ENCODE data around the gene CERS3. TPM values are rescaled to one million over a fixed set of nuclear protein-coding genes. Genes with fewer than 3 reads are reported as not detected.

The CERS3 gene
- total and polyA plus RNA-seq, 7 experiments from 2014 or later = 0.27 to 5.5 (median 3.2) TPM

- no peaks in the 10 kb centered on the region for H3K27me3 ChIP-seq (ENCODE audit: control insufficient read depth in 2 of 2, insufficient read depth in 2 of 2, low read length in 2 of 2)
- DNase-seq = no peak
- no peak for ATAC-seq
- H3K4me3 ChIP-seq (ENCODE audit: low read length) = no peak overlapping the region
- Mint-ChIP-seq H3K9me3 (peaks cover 0 to 32% (median 18%) of the 10 kb centered on the region in 11 donors), H3K4me1 (peaks cover 0 to 16% (median 6%) of the 10 kb centered on the region in 7 donors), H3K4me3 (peak overlapping the region; percentile 33 to 77 (median 64)), H3K27me3 (peaks cover 41 to 57% (median 49%) of the 10 kb centered on the region in 5 donors), H3K27ac (no peak overlapping the region), H3K36me3 (peaks cover 0 to 9% (median 0%) of the 10 kb centered on the region in 5 donors)
- intact Hi-C loops (cut with micrococcal nuclease) = no loop called here
- H3K9me3 ChIP-seq (ENCODE audit: control insufficient read depth in 2 of 3, low read length in 3 of 3) = no peaks in the 10 kb centered on the region
- ChIA-PET CTCF (no interaction called here), POLR2A (no interaction called here)
- H3K4me1 ChIP-seq (ENCODE audit: control insufficient read depth in 2 of 2, insufficient read depth in 2 of 2, low read length in 2 of 2) = no peaks in the 10 kb centered on the region
- no peak overlapping the region for H3K27ac ChIP-seq (ENCODE audit: low read depth, low read length)
- no peaks in the 10 kb centered on the region for H3K36me3 ChIP-seq (ENCODE audit: control insufficient read depth in 2 of 3, insufficient read depth in 3 of 3, low read length in 3 of 3)
Measured at GRCh38 chr15:100373942-100374341, 154.8 kb downstream of the CERS3 start.

GRCh38 chr15:100373120-100373896 is 155.4 kb downstream of the CERS3 start:
- Histone ChIP-seq H3K27me3 (ENCODE audit: control insufficient read depth in 2 of 2, insufficient read depth in 2 of 2, low read length in 2 of 2) (no peaks in the 10 kb centered on the region), H3K36me3 (ENCODE audit: control insufficient read depth in 2 of 3, insufficient read depth in 3 of 3, low read length in 3 of 3) (no peaks in the 10 kb centered on the region), H3K4me3 (ENCODE audit: low read length) (no peak overlapping the region), H3K4me1 (ENCODE audit: control insufficient read depth in 2 of 2, insufficient read depth in 2 of 2, low read length in 2 of 2) (no peaks in the 10 kb centered on the region), H3K27ac (ENCODE audit: low read depth, low read length) (no peak overlapping the region), H3K9me3 (ENCODE audit: control insufficient read depth in 2 of 3, low read length in 3 of 3) (no peaks in the 10 kb centered on the region)
- Mint-ChIP-seq H3K4me3 (peak overlapping the region in 9 of 10 donors; percentile 18 to 79 (median 66)), H3K27me3 (peaks cover 43 to 58% (median 50%) of the 10 kb centered on the region in 5 donors), H3K4me1 (peaks cover 0 to 16% (median 6%) of the 10 kb centered on the region in 7 donors), H3K27ac (no peak overlapping the region), H3K9me3 (peaks cover 0 to 32% (median 18%) of the 10 kb centered on the region in 11 donors), H3K36me3 (peaks cover 0 to 9% (median 0%) of the 10 kb centered on the region in 5 donors)
- no peak for DNase-seq
- no peak for ATAC-seq
- intact Hi-C loops (cut with micrococcal nuclease) = no loop called here
- ChIA-PET POLR2A (no interaction called here), CTCF (no interaction called here)

GRCh38 chr15:100372739-100373119 is 156.0 kb downstream of the CERS3 start:
- Mint-ChIP-seq H3K9me3 (peaks cover 0 to 32% (median 18%) of the 10 kb centered on the region in 11 donors), H3K4me3 (peak overlapping the region in 9 of 10 donors; percentile 18 to 79 (median 66)), H3K4me1 (peaks cover 0 to 16% (median 6%) of the 10 kb centered on the region in 7 donors), H3K27ac (no peak overlapping the region), H3K27me3 (peaks cover 46 to 62% (median 50%) of the 10 kb centered on the region in 5 donors), H3K36me3 (peaks cover 0 to 9% (median 0%) of the 10 kb centered on the region in 5 donors)
- intact Hi-C loops (cut with micrococcal nuclease) = no loop called here
- H3K9me3 ChIP-seq (ENCODE audit: control insufficient read depth in 2 of 3, low read length in 3 of 3) = no peaks in the 10 kb centered on the region
- ChIA-PET POLR2A (no interaction called here), CTCF (no interaction called here)
- no peaks in the 10 kb centered on the region for H3K36me3 ChIP-seq (ENCODE audit: control insufficient read depth in 2 of 3, insufficient read depth in 3 of 3, low read length in 3 of 3)
- no peak for DNase-seq
- no peak overlapping the region for H3K27ac ChIP-seq (ENCODE audit: low read depth, low read length)
- H3K27me3 ChIP-seq (ENCODE audit: control insufficient read depth in 2 of 2, insufficient read depth in 2 of 2, low read length in 2 of 2) = no peaks in the 10 kb centered on the region
- ATAC-seq = no peak
- H3K4me1 ChIP-seq (ENCODE audit: control insufficient read depth in 2 of 2, insufficient read depth in 2 of 2, low read length in 2 of 2) = no peaks in the 10 kb centered on the region
- no peak overlapping the region for H3K4me3 ChIP-seq (ENCODE audit: low read length)

- Mint-ChIP-seq H3K4me1 (peaks cover 3 to 7% (median 4%) of the 10 kb centered on the region in 7 donors), H3K36me3 (peaks cover 0 to 5% (median 3%) of the 10 kb centered on the region in 5 donors), H3K4me3 (no peak overlapping the region), H3K27me3 (peaks cover 14 to 65% (median 38%) of the 10 kb centered on the region in 5 donors), H3K27ac (no peak overlapping the region), H3K9me3 (peaks cover 0 to 6% (median 3%) of the 10 kb centered on the region in 11 donors)
- Histone ChIP-seq H3K9me3 (ENCODE audit: control insufficient read depth in 2 of 3, low read length in 3 of 3) (no peaks in the 10 kb centered on the region), H3K4me3 (ENCODE audit: low read length) (no peak overlapping the region), H3K4me1 (ENCODE audit: control insufficient read depth in 2 of 2, insufficient read depth in 2 of 2, low read length in 2 of 2) (peaks cover 0 to 3% of the 10 kb centered on the region in 2 donors), H3K27me3 (ENCODE audit: control insufficient read depth in 2 of 2, insufficient read depth in 2 of 2, low read length in 2 of 2) (peaks cover 4% of the 10 kb centered on the region in 2 donors), H3K36me3 (ENCODE audit: control insufficient read depth in 2 of 3, insufficient read depth in 3 of 3, low read length in 3 of 3) (no peaks in the 10 kb centered on the region), H3K27ac (ENCODE audit: low read depth, low read length) (no peak overlapping the region)
- intact Hi-C loops (cut with micrococcal nuclease) = no loop called here
- ChIA-PET CTCF (no interaction called here), POLR2A (no interaction called here)
- ATAC-seq (no peak), DNase-seq (no peak)
Measured at GRCh38 chr15:100355342-100355741, 173.4 kb downstream of the CERS3 start.

GRCh38 chr15:100353449-100353848 is 175.3 kb downstream of the CERS3 start:
- peaks cover 7 to 16% (median 12%) of the 10 kb centered on the region in 7 donors for H3K4me1 Mint-ChIP-seq
- DNase-seq (no peak), ATAC-seq (no peak)
- no peaks in the 10 kb centered on the region for H3K9me3 ChIP-seq (ENCODE audit: control insufficient read depth in 2 of 3, low read length in 3 of 3)
- peaks cover 6 to 48% (median 30%) of the 10 kb centered on the region in 5 donors for H3K27me3 Mint-ChIP-seq
- H3K27me3 ChIP-seq (ENCODE audit: control insufficient read depth in 2 of 2, insufficient read depth in 2 of 2, low read length in 2 of 2) = peaks cover 4% of the 10 kb centered on the region in 2 donors
- CTCF ChIA-PET = no interaction called here
- no peak overlapping the region for H3K27ac Mint-ChIP-seq
- peaks cover 0 to 6% (median 0%) of the 10 kb centered on the region in 11 donors for H3K9me3 Mint-ChIP-seq
- peaks cover 0 to 12% of the 10 kb centered on the region in 2 donors for H3K4me1 ChIP-seq (ENCODE audit: control insufficient read depth in 2 of 2, insufficient read depth in 2 of 2, low read length in 2 of 2)
- intact Hi-C loops (cut with micrococcal nuclease) = no loop called here
- peaks cover 0 to 4% (median 0%) of the 10 kb centered on the region in 3 experiments for H3K36me3 ChIP-seq (ENCODE audit: control insufficient read depth in 2 of 3, insufficient read depth in 3 of 3, low read length in 3 of 3)
- POLR2A ChIA-PET = no interaction called here
- H3K4me3 Mint-ChIP-seq = no peak overlapping the region
- no peak overlapping the region for H3K27ac ChIP-seq (ENCODE audit: low read depth, low read length)
- H3K36me3 Mint-ChIP-seq = peaks cover 0 to 2% (median 2%) of the 10 kb centered on the region in 5 donors
- H3K4me3 ChIP-seq (ENCODE audit: low read length) = no peak overlapping the region

- H3K36me3 Mint-ChIP-seq = no peaks in the 10 kb centered on the region
- H3K9me3 Mint-ChIP-seq = peaks cover 0 to 2% (median 0%) of the 10 kb centered on the region in 11 donors
- H3K27ac Mint-ChIP-seq = peak overlapping the region; percentile 77 to 95 (median 90)
- H3K27me3 Mint-ChIP-seq = peaks cover 2 to 32% (median 20%) of the 10 kb centered on the region in 5 donors
- H3K36me3 ChIP-seq (ENCODE audit: control insufficient read depth in 2 of 3, insufficient read depth in 3 of 3, low read length in 3 of 3) = peaks cover 0 to 4% (median 0%) of the 10 kb centered on the region in 3 experiments
- peaks cover 0 to 4% of the 10 kb centered on the region in 2 donors for H3K27me3 ChIP-seq (ENCODE audit: control insufficient read depth in 2 of 2, insufficient read depth in 2 of 2, low read length in 2 of 2)
- H3K9me3 ChIP-seq (ENCODE audit: control insufficient read depth in 2 of 3, low read length in 3 of 3) = no peaks in the 10 kb centered on the region
- ChIA-PET POLR2A (interaction anchor here (0.9 to 3.8 kb wide), 10 partner anchors 10 to 422 kb away, joined by 3 to 16 read pairs (median 4); partner anchors contain the start of genes ASB7 and LINS1), CTCF (interaction anchor here (0.6 to 7.2 kb wide), 31 partner anchors 9 to 1090 kb away, joined by 3 to 135 read pairs (median 4); partner anchors contain the start of genes ADAMTS17, ASB7 and LINS1)
- H3K4me1 Mint-ChIP-seq = peaks cover 7 to 21% (median 14%) of the 10 kb centered on the region in 7 donors
- intact Hi-C loops (cut with micrococcal nuclease) = loop anchor here (1.0 to 2.0 kb wide), 8 partner anchors 8 to 523 kb away; partner anchors contain the start of genes ASB7 (in 1 of the 2) and LINS1 (in 1 of the 2)
- no peak overlapping the region for H3K27ac ChIP-seq (ENCODE audit: low read depth, low read length)
- ATAC-seq = no peak
- no peak for DNase-seq
- peaks cover 0 to 12% of the 10 kb centered on the region in 2 donors for H3K4me1 ChIP-seq (ENCODE audit: control insufficient read depth in 2 of 2, insufficient read depth in 2 of 2, low read length in 2 of 2)
- H3K4me3 Mint-ChIP-seq = peak overlapping the region; percentile 89 to 97 (median 96)
- peak overlapping the region; percentile 98 for H3K4me3 ChIP-seq (ENCODE audit: low read length)
Measured at GRCh38 chr15:100350434-100351226, 178.1 kb downstream of the CERS3 start.

All from naive thymus-derived CD4-positive, alpha-beta T cell (primary cell).